SK-N-SH treated with all-trans-retinoic acid at 6 μM for 48 hours (cell line): ENCODE data around the gene S100Z.

Experiments
- ATAC-seq: fragments of 200-7000 bp; cut with Tn5 transposase; 3 replicates; pipeline ENCODE4 v1.9.1; 2020; ENCODE audit warnings: mild to moderate bottlenecking, moderate library complexity
- ARNTL ChIP-seq: fragments of 450-650 bp; formaldehyde crosslinking; IDR thresholded peaks from 2 replicates; pipeline ENCODE4 v1.5.0; 2020; ENCODE audit warnings: low read depth, mild to moderate bottlenecking, moderate library complexity, borderline replicate concordance
- BACH2 ChIP-seq: fragments of 250-450 bp; sonication (Bioruptor Pico); IDR thresholded peaks from 2 replicates; pipeline ENCODE4 v1.9.0; 2021; ENCODE audit warnings: mild to moderate bottlenecking, borderline replicate concordance
- CSDC2 ChIP-seq: fragments of 250-450 bp; sonication (Bioruptor Pico); IDR thresholded peaks from 2 replicates; pipeline ENCODE4 v1.5.0; 2020; ENCODE audit warnings: mild to moderate bottlenecking, moderate library complexity
- CSRNP3 ChIP-seq: fragments of 250-450 bp; sonication (Bioruptor Pico); IDR thresholded peaks from 2 replicates; pipeline ENCODE4 v1.5.1; 2021; ENCODE audit warnings: mild to moderate bottlenecking, moderate library complexity
- ESRRG ChIP-seq: fragments of 250-450 bp; sonication (Bioruptor Pico); IDR thresholded peaks from 2 replicates; pipeline ENCODE4 v1.6.1; 2021; ENCODE audit warnings: mild to moderate bottlenecking
- GLIS3 ChIP-seq: fragments of 250-450 bp; sonication (Bioruptor Pico); IDR thresholded peaks from 2 replicates; pipeline ENCODE4 v1.5.0; 2020; ENCODE audit warnings: mild to moderate bottlenecking, moderate library complexity
- ISL1 ChIP-seq: fragments of 250-450 bp; sonication (Bioruptor Pico); IDR thresholded peaks from 2 replicates; pipeline ENCODE4 v2.1.2; 2022; ENCODE audit warnings: mild to moderate bottlenecking, moderate library complexity
- OSR1 ChIP-seq: fragments of 250-450 bp; sonication (Bioruptor Pico); IDR thresholded peaks from 2 replicates; pipeline ENCODE4 v1.8.0; 2022; ENCODE audit warnings: moderate library complexity, mild to moderate bottlenecking, inconsistent platforms
- POU6F1 ChIP-seq: fragments of 250-450 bp; sonication (Bioruptor Pico); IDR thresholded peaks from 2 replicates; pipeline ENCODE4 v1.8.0; 2021; ENCODE audit warnings: low read depth, mild to moderate bottlenecking, moderate library complexity, borderline replicate concordance
- RARB ChIP-seq: fragments of 250-450 bp; sonication (Bioruptor Pico); IDR thresholded peaks from 2 replicates; pipeline ENCODE4 v1.8.0; 2021; ENCODE audit warnings: mild to moderate bottlenecking, moderate library complexity
- TCF4 ChIP-seq: fragments of 250-450 bp; sonication (Bioruptor Pico); IDR thresholded peaks from 2 replicates; pipeline ENCODE4 v1.8.0; 2021; ENCODE audit warnings: mild to moderate bottlenecking, moderate library complexity, borderline replicate concordance
- TOX ChIP-seq: fragments of 250-450 bp; sonication (Bioruptor Pico); IDR thresholded peaks from 2 replicates; pipeline ENCODE4 v1.8.0; 2021; ENCODE audit warnings: mild to moderate bottlenecking, moderate library complexity, borderline replicate concordance
- TSHZ2 ChIP-seq: fragments of 250-450 bp; sonication (Bioruptor Pico); IDR thresholded peaks from 2 replicates; pipeline ENCODE4 v1.5.0; 2020; ENCODE audit warnings: mild to moderate bottlenecking, moderate library complexity
- ZFP3 ChIP-seq: fragments of 250-450 bp; sonication (Bioruptor Pico); IDR thresholded peaks from 2 replicates; pipeline ENCODE4 v1.5.0; 2020; ENCODE audit warnings: mild to moderate bottlenecking, moderate library complexity
- ZFP30 ChIP-seq: fragments of 450-650 bp; formaldehyde crosslinking; IDR thresholded peaks from 2 replicates; pipeline ENCODE4 v1.5.0; 2022; ENCODE audit warnings: mild to moderate bottlenecking, moderate library complexity
- ZNF8 ChIP-seq: fragments of 450-650 bp; formaldehyde crosslinking; IDR thresholded peaks from 2 replicates; pipeline ENCODE4 v1.5.0; 2020; ENCODE audit warnings: mild to moderate bottlenecking, moderate library complexity

Gene S100Z

GRCh38 chr5:76964060-76964459 lies 114.2 kb downstream of the S100Z start:
- ATAC-seq: no peak

More at GRCh38 chr5:76964060-76964459, 114.2 kb downstream of the S100Z start:
- TF ChIP-seq GLIS3 (no peak), CSDC2 (CRISPR knock-in tag) (no peak), TCF4 (CRISPR knock-in tag) (no peak), BACH2 (no peak), ARNTL (CRISPR knock-in tag) (no peak), POU6F1 (CRISPR knock-in tag) (no peak), OSR1 (CRISPR knock-in tag) (no peak), CSRNP3 (CRISPR knock-in tag) (no peak), TOX (no peak), ESRRG (no peak), RARB (CRISPR knock-in tag) (no peak), ZFP3 (CRISPR knock-in tag) (no peak), TSHZ2 (CRISPR knock-in tag) (no peak), ISL1 (CRISPR knock-in tag) (no peak), ZNF8 (CRISPR knock-in tag) (no peak), ZFP30 (CRISPR knock-in tag) (no peak)
